Activated CD8-positive, alpha-beta T cell treated with anti-CD3 and anti-CD28 coated beads for 36 hours (primary cell): ENCODE results near the gene PEPD. TPM values are rescaled to one million over a fixed set of nuclear protein-coding genes. Genes with fewer than 3 reads are reported as not detected.

Source experiments
- ATAC-seq: fragments of 200-7000 bp; cut with Tn5 transposase; one replicate; pipeline ENCODE4 v1.10.0; 2021; ENCODE audit warnings: mild to moderate bottlenecking, moderate library complexity
- CTCF ChIA-PET: fragments of 350-600 bp; sonication (Branson Sonifier 250); formaldehyde crosslinking; loops from one replicate; lab custom pipeline; 2021; ENCODE audit warnings: antibody characterized with exemption; lab: Charles Lee
- POLR2A ChIA-PET: fragments of 350-600 bp; sonication (Branson Sonifier 250); formaldehyde crosslinking; loops from one replicate; lab custom pipeline; 2021; ENCODE audit warnings: antibody characterized with exemption; lab: Charles Lee
- DNase-seq: peaks from one replicate; pipeline ENCODE4 v3.0.0-alpha.2; 2020
- H3K27ac Mint-ChIP-seq: one replicate; pipeline ENCODE4 v1.8.0; 2021; ENCODE audit warnings: mild to moderate bottlenecking, mixed read lengths
- H3K27me3 Mint-ChIP-seq: one replicate; pipeline ENCODE4 v1.8.0; 2021; ENCODE audit warnings: mixed read lengths
- H3K36me3 Mint-ChIP-seq: one replicate; pipeline ENCODE4 v1.8.0; 2021; ENCODE audit warnings: low read depth, mixed read lengths
- H3K4me1 Mint-ChIP-seq: one replicate; pipeline ENCODE4 v1.8.0; 2021; ENCODE audit warnings: low read depth, mixed read lengths
- H3K4me3 Mint-ChIP-seq: one replicate; pipeline ENCODE4 v1.8.0; 2021; ENCODE audit warnings: mild to moderate bottlenecking, moderate library complexity, mixed read lengths
- H3K9me3 Mint-ChIP-seq: one replicate; pipeline ENCODE4 v1.8.0; 2021; ENCODE audit warnings: mixed read lengths
- CTCF ChIP-seq: fragments of 200-600 bp; IDR thresholded peaks from one replicate; pipeline ENCODE4 v1.8.0; 2022; ENCODE audit warnings: antibody characterized with exemption, mild to moderate bottlenecking
- intact Hi-C: fragments of 100-400 bp; cut with micrococcal nuclease; formaldehyde crosslinking; loops from one replicate; pipeline ENCODE4 v1.10.0; 2022
- total RNA-seq, 2 experiments: library from RNA; stranded (reverse); gene quantifications; one replicate each; pipeline ENCODE4 v1.2.3, GENCODE V29; 2021

Gene PEPD
- total RNA-seq, 2 experiments from 2014 or later, result 32.6 to 34.6 TPM

GRCh38 chr19:33497131-33497777, 24.3 kb downstream of the PEPD start:
- no peak overlapping the region for H3K27ac Mint-ChIP-seq
- ChIA-PET CTCF (interaction anchor here (1.4 kb wide), 1 partner anchor 274 kb away, joined by 3 read pairs; no protein-coding TSS in a partner anchor), POLR2A (no interaction called here)
- peaks cover 2% of the 10 kb centered on the region for H3K36me3 Mint-ChIP-seq
- DNase-seq (no peak), ATAC-seq (no peak)
- H3K9me3 Mint-ChIP-seq, result no peaks in the 10 kb centered on the region
- intact Hi-C loops, result no loop called here
- TF ChIP-seq CTCF, result no peak
- H3K4me3 Mint-ChIP-seq, result no peak overlapping the region
- no peaks in the 10 kb centered on the region for H3K4me1 Mint-ChIP-seq
- H3K27me3 Mint-ChIP-seq, result no peaks in the 10 kb centered on the region

- Mint-ChIP-seq H3K27ac (no peak overlapping the region), H3K27me3 (no peaks in the 10 kb centered on the region), H3K4me3 (no peak overlapping the region), H3K36me3 (peaks cover 2% of the 10 kb centered on the region), H3K4me1 (no peaks in the 10 kb centered on the region), H3K9me3 (no peaks in the 10 kb centered on the region)
- ATAC-seq (no peak), DNase-seq (no peak)
- ChIA-PET POLR2A (no interaction called here), CTCF (interaction anchor here (1.3 to 1.4 kb wide), 2 partner anchors 66 to 275 kb away, joined by 3 read pairs; no protein-coding TSS in a partner anchor)
- intact Hi-C loops, result no loop called here
- no peak for TF ChIP-seq CTCF
These were observed 25.3 kb downstream of the PEPD start for GRCh38 chr19:33496038-33496895.

DNA sequence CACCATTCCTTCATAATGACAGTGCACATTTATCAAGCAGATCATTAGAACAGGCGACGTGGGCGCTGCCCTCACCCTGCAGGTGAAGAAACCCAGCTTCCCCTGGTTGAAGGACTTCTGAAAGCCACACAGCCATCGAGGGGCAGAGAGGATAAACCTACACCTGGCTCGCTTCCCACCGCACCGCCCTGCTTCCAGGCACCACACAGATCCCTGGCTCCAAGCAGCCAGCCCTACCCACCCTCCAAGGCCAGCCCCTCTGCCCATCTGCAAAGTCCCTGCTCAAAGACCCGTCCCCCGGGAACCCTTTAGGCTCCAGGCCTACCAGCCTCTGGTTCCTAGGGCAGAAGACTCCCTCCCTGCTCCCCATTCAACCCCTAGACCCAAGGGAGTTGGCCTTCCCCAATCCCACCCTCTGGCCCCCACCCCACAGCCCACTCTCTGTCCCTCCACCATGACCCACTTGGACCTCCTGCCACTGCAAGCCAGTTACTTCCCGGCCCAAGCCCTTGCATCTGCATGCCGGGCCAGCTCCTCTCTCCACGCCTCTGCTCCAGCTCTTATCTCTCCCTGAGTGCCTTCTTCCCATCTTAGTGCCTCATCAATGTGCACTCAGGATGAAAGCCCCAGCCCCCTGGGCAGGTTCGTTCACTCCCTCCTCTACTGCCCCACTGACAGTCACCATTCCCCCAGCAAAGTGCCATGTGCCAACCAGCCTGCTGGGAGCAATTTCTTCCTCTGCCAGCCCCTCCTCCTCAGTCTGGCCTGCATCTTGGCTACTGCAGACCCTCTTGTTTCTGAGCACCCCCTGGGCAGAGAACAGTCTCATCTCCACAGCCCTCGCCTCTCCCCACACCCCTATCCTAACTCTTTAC, 28.0 kb downstream of the PEPD start:
- Mint-ChIP-seq H3K4me1 (no peaks in the 10 kb centered on the region), H3K9me3 (no peaks in the 10 kb centered on the region), H3K27me3 (no peaks in the 10 kb centered on the region), H3K27ac (no peak overlapping the region), H3K36me3 (no peaks in the 10 kb centered on the region), H3K4me3 (no peak overlapping the region)
- DNase-seq (no peak), ATAC-seq (no peak)
- ChIA-PET POLR2A (no interaction called here), CTCF (no interaction called here)
- no peak for TF ChIP-seq CTCF
- intact Hi-C loops, result no loop called here

DNA sequence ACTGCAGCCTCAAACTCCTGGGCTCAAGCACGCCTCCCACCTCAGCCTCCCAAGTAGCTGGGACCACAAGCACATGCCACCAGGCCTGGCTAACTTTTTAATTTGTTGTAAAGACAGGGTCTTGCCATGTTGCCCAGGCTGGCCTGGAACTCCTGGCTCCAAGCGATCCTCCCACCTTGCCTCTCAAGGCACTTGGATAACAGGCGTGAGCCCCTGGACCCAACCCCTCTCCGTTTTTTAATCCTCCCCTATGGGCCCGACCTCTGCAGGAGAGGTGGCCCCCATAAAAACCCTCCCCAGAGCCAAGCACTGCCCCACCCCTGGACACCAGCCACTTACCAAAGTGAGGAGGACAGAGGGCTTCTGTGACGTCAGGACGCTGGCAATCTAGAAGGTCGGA, 28.6 kb downstream of the PEPD start:
- ChIA-PET POLR2A (no interaction called here), CTCF (no interaction called here)
- H3K9me3 Mint-ChIP-seq, result no peaks in the 10 kb centered on the region
- DNase-seq, result no peak
- no peaks in the 10 kb centered on the region for H3K36me3 Mint-ChIP-seq
- intact Hi-C loops, result no loop called here
- TF ChIP-seq CTCF, result no peak
- H3K4me1 Mint-ChIP-seq, result no peaks in the 10 kb centered on the region
- H3K4me3 Mint-ChIP-seq, result no peak overlapping the region
- ATAC-seq, result no peak
- no peak overlapping the region for H3K27ac Mint-ChIP-seq
- no peaks in the 10 kb centered on the region for H3K27me3 Mint-ChIP-seq
